ENCODE results near the gene TSPAN9. TPM values are rescaled to one million over a fixed set of nuclear protein-coding genes. Genes with fewer than 3 reads are reported as not detected.

TSPAN9 gene
- total RNA-seq, 3 donors from 2014 or later (not counting 1 experiment from before 2014, with no cell fraction given) = 0.86 to 1.6 (median 1.1) TPM

- Histone ChIP-seq H3K36me3 (ENCODE audit: control insufficient read depth, insufficient read depth, low read length) (no peaks in the 10 kb centered on the region), H3K27me3 (ENCODE audit: control insufficient read depth, insufficient read depth, low read length) (peaks cover 3% of the 10 kb centered on the region), H3K9me3 (ENCODE audit: control insufficient read depth, insufficient read depth, low read length) (no peaks in the 10 kb centered on the region), H3K27ac (ENCODE audit: low read length) (no peak overlapping the region), H3K4me1 (ENCODE audit: control insufficient read depth, insufficient read depth, low read length) (peaks cover 3% of the 10 kb centered on the region), H3K4me3 (ENCODE audit: low read length) (no peak overlapping the region)
- 88% methylated on average over 5 of the region's 5 CpGs for WGBS (ENCODE audit: insufficient coverage)
- no peak for DNase-seq
- Mint-ChIP-seq H3K27me3 (ENCODE audit: low read depth in 2 of 2) (peaks cover 0 to 15% of the 10 kb centered on the region in 2 donors), H3K9me3 (no peaks in the 10 kb centered on the region), H3K4me1 (peaks cover 0 to 11% of the 10 kb centered on the region in 2 donors), H3K27ac (no peak overlapping the region), H3K36me3 (no peaks in the 10 kb centered on the region), H3K4me3 (no peak overlapping the region)
- intact Hi-C loops (cut with micrococcal nuclease) = no loop called here
- ATAC-seq = no peak
- no peak for TF ChIP-seq CTCF (IDR thresholded peaks at IDR 0.05)
Measured at GRCh38 chr12:3120701-3121100, 43.5 kb downstream of the TSPAN9 start.

- H3K27ac ChIP-seq (ENCODE audit: low read length) = no peak overlapping the region
- WGBS (ENCODE audit: insufficient coverage) = 36% methylated on average over 13 of the region's 13 CpGs
- no peaks in the 10 kb centered on the region for H3K27me3 ChIP-seq (ENCODE audit: control insufficient read depth, insufficient read depth, low read length)
- Mint-ChIP-seq H3K36me3 (no peaks in the 10 kb centered on the region), H3K4me3 (no peak overlapping the region), H3K9me3 (no peaks in the 10 kb centered on the region), H3K4me1 (peaks cover 0 to 11% of the 10 kb centered on the region in 2 donors), H3K27me3 (ENCODE audit: low read depth in 2 of 2) (peaks cover 0 to 15% of the 10 kb centered on the region in 2 donors), H3K27ac (no peak overlapping the region)
- no peaks in the 10 kb centered on the region for H3K36me3 ChIP-seq (ENCODE audit: control insufficient read depth, insufficient read depth, low read length)
- no peak overlapping the region for H3K4me3 ChIP-seq (ENCODE audit: low read length)
- intact Hi-C loops (cut with micrococcal nuclease) = no loop called here
- no peak for TF ChIP-seq CTCF (IDR thresholded peaks at IDR 0.05)
- ATAC-seq (no peak), DNase-seq (no peak)
- peaks cover 3% of the 10 kb centered on the region for H3K4me1 ChIP-seq (ENCODE audit: control insufficient read depth, insufficient read depth, low read length)
- H3K9me3 ChIP-seq (ENCODE audit: control insufficient read depth, insufficient read depth, low read length) = peaks cover 2% of the 10 kb centered on the region
Measured at GRCh38 chr12:3122841-3123678, 45.9 kb downstream of the TSPAN9 start.

- Mint-ChIP-seq H3K4me1 (peaks cover 0 to 14% of the 10 kb centered on the region in 2 donors), H3K9me3 (no peaks in the 10 kb centered on the region), H3K36me3 (no peaks in the 10 kb centered on the region), H3K27me3 (ENCODE audit: low read depth in 2 of 2) (peaks cover 2 to 15% of the 10 kb centered on the region in 2 donors), H3K27ac (no peak overlapping the region), H3K4me3 (no peak overlapping the region)
- TF ChIP-seq CTCF (IDR thresholded peaks at IDR 0.05) = no peak
- Histone ChIP-seq H3K4me1 (ENCODE audit: control insufficient read depth, insufficient read depth, low read length) (peaks cover 3% of the 10 kb centered on the region), H3K27ac (ENCODE audit: low read length) (no peak overlapping the region), H3K36me3 (ENCODE audit: control insufficient read depth, insufficient read depth, low read length) (no peaks in the 10 kb centered on the region), H3K9me3 (ENCODE audit: control insufficient read depth, insufficient read depth, low read length) (peaks cover 2% of the 10 kb centered on the region), H3K27me3 (ENCODE audit: control insufficient read depth, insufficient read depth, low read length) (peaks cover 2% of the 10 kb centered on the region), H3K4me3 (ENCODE audit: low read length) (no peak overlapping the region)
- 63% methylated on average over 4 of the region's 4 CpGs for WGBS (ENCODE audit: insufficient coverage)
- no peak for DNase-seq
- no peak for ATAC-seq
- intact Hi-C loops (cut with micrococcal nuclease) = no loop called here
Measured at GRCh38 chr12:3123729-3124128, 46.5 kb downstream of the TSPAN9 start.

Measured in natural killer cell (primary cell).